Vagina (tissue), 2 donors: ENCODE results near the gene ASTN2. TPM values are rescaled to one million over a fixed set of nuclear protein-coding genes. Genes with fewer than 3 reads are reported as not detected.
A peak's percentile ranks its signal among the peaks of the same experiment; 100 is the strongest.

ENCODE experiments used
- DNase-seq, 2 donors: peaks; one replicate each; pipeline ENCODE4 v3.0.0-alpha.2; 2017; ENCODE audit errors: extremely low spot score in 2 of 2
- H3K27ac ChIP-seq: fragments of 200-600 bp; sonication (generic); one replicate; pipeline ENCODE4 v1.5.1; 2019
- H3K27me3 ChIP-seq: fragments of 200-600 bp; sonication (generic); one replicate; pipeline ENCODE4 v1.5.1; 2019
- H3K36me3 ChIP-seq, 2 donors: fragments of 200-600 bp; sonication (generic); one replicate each; pipeline ENCODE4 v1.5.1; 2017 to 2019
- H3K4me1 ChIP-seq: fragments of 200-600 bp; sonication (generic); one replicate; pipeline ENCODE4 v1.5.1; 2019
- H3K4me3 ChIP-seq, 2 donors: fragments of 200-600 bp; sonication (generic); 1 replicate in 1 of 2; 2 replicates in 1 of 2; pipeline ENCODE4 v1.5.1; 2016 to 2019
- H3K9me3 ChIP-seq: fragments of 200-600 bp; sonication (generic); one replicate; pipeline ENCODE4 v1.5.1; 2019
- CTCF ChIP-seq, 3 experiments: fragments of 450-650 bp in 2 of 3; fragments of 200-600 bp in 1 of 3; sonication (generic) in 1 of 3; IDR thresholded peaks; one replicate each; pipeline ENCODE4 v1.5.1; 2017 to 2019; ENCODE audit warnings: antibody characterized with exemption in 3 of 3, mild to moderate bottlenecking in 2 of 3, moderate library complexity in 2 of 3
- POLR2A ChIP-seq, 2 donors: fragments of 450-650 bp; IDR thresholded peaks; one replicate each; pipeline ENCODE4 v1.6.1; 2017; ENCODE audit warnings: antibody characterized with exemption in 2 of 2, mild to moderate bottlenecking in 2 of 2, moderate library complexity in 2 of 2
- POLR2AphosphoS5 ChIP-seq, 2 donors: sonication (generic); formaldehyde crosslinking; IDR thresholded peaks; one replicate each; pipeline ENCODE4 v1.9.0; 2017; ENCODE audit warnings: antibody characterized with exemption in 2 of 2, mild to moderate bottlenecking in 2 of 2, low read depth in 1 of 2; ENCODE audit not compliant: insufficient read depth in 1 of 2
- intact Hi-C: fragments of 100-400 bp; cut with DNase I; formaldehyde crosslinking; loops from one replicate; pipeline ENCODE4 v1.15.1; 2023
- total RNA-seq: library from RNA; depleted of rRNA; stranded (reverse); fragments of >200 nt; gene quantifications from one replicate; pipeline ENCODE4 v1.2.3, GENCODE V29; 2016

Gene ASTN2
- total RNA-seq, 1 donor from 2014 or later, result 4.4 TPM

DNA sequence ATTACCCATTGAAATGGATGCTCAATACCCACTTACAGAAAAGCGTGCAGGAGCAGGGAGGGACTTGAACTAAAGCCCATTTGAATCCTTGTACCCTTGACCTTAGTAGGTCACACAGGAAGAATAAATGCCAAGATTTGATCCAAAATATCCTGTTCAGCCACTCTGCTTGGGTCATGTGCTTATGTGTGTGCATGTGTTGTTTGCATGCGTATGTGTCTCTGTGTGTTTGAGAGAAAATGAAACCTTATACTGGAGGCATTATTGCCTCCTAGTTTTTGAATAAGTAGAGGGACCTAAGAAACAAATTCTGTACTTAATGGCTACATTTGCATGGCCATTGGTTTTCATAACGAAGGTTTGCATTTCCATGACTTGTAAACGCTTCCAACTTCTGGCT lies 791.1 kb downstream of the ASTN2 start:
- H3K27me3 ChIP-seq, result no peaks in the 10 kb centered on the region
- DNase-seq, result no peak
- no peak overlapping the region for H3K4me3 ChIP-seq
- no peaks in the 10 kb centered on the region for H3K4me1 ChIP-seq
- intact Hi-C loops, result no loop called here
- H3K9me3 ChIP-seq, result no peaks in the 10 kb centered on the region
- no peaks in the 10 kb centered on the region for H3K36me3 ChIP-seq
- TF ChIP-seq POLR2AphosphoS5 (IDR thresholded peaks at IDR 0.05; ENCODE audit: insufficient read depth in 1 of 2, low read depth in 1 of 2), result no peak
- TF ChIP-seq POLR2A (IDR thresholded peaks at IDR 0.05), result no peak
- TF ChIP-seq CTCF (IDR thresholded peaks at IDR 0.05), result no peak
- H3K27ac ChIP-seq, result peak overlapping the region; percentile 53

- intact Hi-C loops, result no loop called here
- DNase-seq, result no peak
- no peak overlapping the region for H3K27ac ChIP-seq
- no peaks in the 10 kb centered on the region for H3K9me3 ChIP-seq
- no peaks in the 10 kb centered on the region for H3K27me3 ChIP-seq
- H3K4me1 ChIP-seq, result no peaks in the 10 kb centered on the region
- H3K4me3 ChIP-seq, result no peak overlapping the region
- TF ChIP-seq CTCF (IDR thresholded peaks at IDR 0.05) (no peak), POLR2A (IDR thresholded peaks at IDR 0.05) (no peak), POLR2AphosphoS5 (IDR thresholded peaks at IDR 0.05; ENCODE audit: insufficient read depth in 1 of 2, low read depth in 1 of 2) (no peak)
- H3K36me3 ChIP-seq, result no peaks in the 10 kb centered on the region
Observed at GRCh38 chr9:116617389-116617788, 797.5 kb downstream of the ASTN2 start.

DNA sequence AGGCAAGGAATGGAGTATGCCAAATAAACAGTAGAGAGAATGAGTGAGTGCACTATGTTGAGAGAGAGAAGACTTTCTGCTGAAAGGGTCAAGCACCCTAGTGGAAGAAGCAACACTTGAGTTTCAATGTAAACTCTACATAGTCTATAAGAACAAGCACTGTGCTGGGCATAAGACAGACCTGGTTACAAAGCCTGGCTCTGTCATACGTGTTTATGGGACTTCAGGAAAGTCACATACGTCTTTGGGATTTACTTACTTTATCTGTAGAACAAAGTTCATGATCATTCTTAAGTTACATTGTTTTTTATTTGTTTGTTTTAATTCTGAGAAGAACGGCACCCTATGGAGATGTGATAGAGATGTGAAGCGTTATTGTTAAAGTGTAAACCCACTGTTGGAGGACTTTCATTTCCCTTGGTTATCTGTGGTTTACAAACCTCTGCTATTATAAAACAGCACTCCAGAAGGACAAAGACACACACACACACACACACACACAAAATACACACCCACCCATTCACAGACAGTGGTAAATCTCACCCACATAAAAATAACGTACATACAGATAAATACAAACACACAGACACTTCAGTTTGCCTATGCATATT lies 798.4 kb downstream of the ASTN2 start:
- Histone ChIP-seq H3K27ac (no peak overlapping the region), H3K36me3 (no peaks in the 10 kb centered on the region), H3K9me3 (no peaks in the 10 kb centered on the region), H3K27me3 (no peaks in the 10 kb centered on the region), H3K4me1 (no peaks in the 10 kb centered on the region), H3K4me3 (no peak overlapping the region)
- intact Hi-C loops, result no loop called here
- no peak for DNase-seq
- TF ChIP-seq CTCF (IDR thresholded peaks at IDR 0.05) (no peak), POLR2AphosphoS5 (IDR thresholded peaks at IDR 0.05; ENCODE audit: insufficient read depth in 1 of 2, low read depth in 1 of 2) (no peak), POLR2A (IDR thresholded peaks at IDR 0.05) (no peak)

GRCh38 chr9:116608064-116608463 lies 806.8 kb downstream of the ASTN2 start:
- Histone ChIP-seq H3K4me1 (peaks cover 7% of the 10 kb centered on the region), H3K9me3 (no peaks in the 10 kb centered on the region), H3K27ac (no peak overlapping the region), H3K4me3 (no peak overlapping the region), H3K27me3 (no peaks in the 10 kb centered on the region), H3K36me3 (no peaks in the 10 kb centered on the region)
- TF ChIP-seq POLR2AphosphoS5 (IDR thresholded peaks at IDR 0.05; ENCODE audit: insufficient read depth in 1 of 2, low read depth in 1 of 2) (no peak), CTCF (IDR thresholded peaks at IDR 0.05) (no peak), POLR2A (IDR thresholded peaks at IDR 0.05) (no peak)
- intact Hi-C loops, result no loop called here
- DNase-seq, result no peak

GRCh38 chr9:116605904-116606341 lies 808.9 kb downstream of the ASTN2 start:
- Histone ChIP-seq H3K4me3 (no peak overlapping the region), H3K9me3 (no peaks in the 10 kb centered on the region), H3K4me1 (peaks cover 7% of the 10 kb centered on the region), H3K27me3 (no peaks in the 10 kb centered on the region), H3K27ac (peak overlapping the region; percentile 70), H3K36me3 (no peaks in the 10 kb centered on the region)
- TF ChIP-seq POLR2AphosphoS5 (IDR thresholded peaks at IDR 0.05; ENCODE audit: insufficient read depth in 1 of 2, low read depth in 1 of 2) (no peak), CTCF (IDR thresholded peaks at IDR 0.05) (no peak), POLR2A (IDR thresholded peaks at IDR 0.05) (no peak)
- intact Hi-C loops, result no loop called here
- peak in 1 of 2 donors; percentile 94 for DNase-seq
